Uterus (tissue), 4 donors: ENCODE data around the gene C22orf31. TPM values are rescaled to one million over a fixed set of nuclear protein-coding genes. Genes with fewer than 3 reads are reported as not detected.

ENCODE experiments used
- DNase-seq, 2 donors: peaks; one replicate each; pipeline ENCODE4 v3.0.0-alpha.2; 2019 to 2020
- H3K27ac ChIP-seq, 2 donors: fragments of 200-600 bp; sonication (generic); 1 replicate in 1 of 2; 2 replicates in 1 of 2; pipeline ENCODE4 v1.5.1; 2016 to 2018
- H3K27me3 ChIP-seq, 2 donors: fragments of 200-600 bp; sonication (generic); one replicate each; pipeline ENCODE4 v1.5.1; 2018 to 2019; ENCODE audit warnings: control low read depth in 1 of 2
- H3K36me3 ChIP-seq, 2 donors: fragments of 200-600 bp; sonication (generic); one replicate each; pipeline ENCODE4 v1.5.1; 2019; ENCODE audit warnings: control low read depth in 1 of 2
- H3K4me1 ChIP-seq, 2 donors: fragments of 200-600 bp; sonication (generic); one replicate each; pipeline ENCODE4 v1.5.1; 2018 to 2019; ENCODE audit warnings: control low read depth in 1 of 2
- H3K4me3 ChIP-seq, 2 donors: fragments of 200-600 bp; sonication (generic); 1 replicate in 1 of 2; 2 replicates in 1 of 2; pipeline ENCODE4 v1.5.1; 2018 to 2019; ENCODE audit warnings: mild to moderate bottlenecking in 1 of 2
- H3K9me3 ChIP-seq, 2 donors: fragments of 200-600 bp; sonication (generic); one replicate each; pipeline ENCODE4 v1.5.1; 2019; ENCODE audit warnings: control low read depth in 1 of 2
- CTCF ChIP-seq, 4 experiments: fragments of 200-600 bp in 2 of 4; fragments of 450-650 bp in 2 of 4; sonication (generic) in 2 of 4; IDR thresholded peaks; one replicate each; pipeline ENCODE4 v1.5.1; 2016 to 2019; ENCODE audit warnings: antibody characterized with exemption in 4 of 4, mild to moderate bottlenecking in 2 of 4, moderate library complexity in 1 of 4
- POLR2A ChIP-seq, 2 donors: fragments of 450-650 bp; IDR thresholded peaks; one replicate each; pipeline ENCODE4 v1.6.1; 2016; ENCODE audit warnings: antibody characterized with exemption in 2 of 2, mild to moderate bottlenecking in 1 of 2, moderate library complexity in 1 of 2
- intact Hi-C: fragments of 100-400 bp; cut with DNase I; formaldehyde crosslinking; loops from one replicate; pipeline ENCODE4 v1.15.1; 2023; ENCODE audit warnings: low total_unique reads
- total RNA-seq, 4 donors: library from RNA; depleted of rRNA in 3 of 4; stranded (reverse); fragments of >200 nt in 3 of 4; gene quantifications; one replicate each; pipeline versions ENCODE4 v1.1.0 to v1.2.4, GENCODE V29; 2014 to 2023
- donor health status: DM: yes; HTN: yes; CAD: no.

C22orf31 gene
- total RNA-seq, 4 donors from 2014 or later: not detected

GRCh38 chr22:29082826-29083545 is 21.4 kb upstream of the C22orf31 start:
- intact Hi-C loops: no loop called here
- Histone ChIP-seq H3K27ac (no peak overlapping the region), H3K9me3 (no peaks in the 10 kb centered on the region), H3K4me1 (no peaks in the 10 kb centered on the region), H3K4me3 (no peak overlapping the region), H3K36me3 (no peaks in the 10 kb centered on the region), H3K27me3 (no peaks in the 10 kb centered on the region)
- DNase-seq: no peak
- TF ChIP-seq CTCF (IDR thresholded peaks at IDR 0.05) (no peak), POLR2A (IDR thresholded peaks at IDR 0.05) (no peak)

- DNase-seq: no peak
- TF ChIP-seq POLR2A (IDR thresholded peaks at IDR 0.05): no peak
- no peak for TF ChIP-seq CTCF (IDR thresholded peaks at IDR 0.05)
- no peaks in the 10 kb centered on the region for H3K4me1 ChIP-seq
- no peaks in the 10 kb centered on the region for H3K27me3 ChIP-seq
- no peak overlapping the region for H3K27ac ChIP-seq
- no peaks in the 10 kb centered on the region for H3K36me3 ChIP-seq
- H3K4me3 ChIP-seq: no peak overlapping the region
- H3K9me3 ChIP-seq: no peaks in the 10 kb centered on the region
- intact Hi-C loops: no loop called here
Measured at GRCh38 chr22:29081517-29082236, 20.0 kb upstream of the C22orf31 start.

GRCh38 chr22:29080106-29080975 is 18.7 kb upstream of the C22orf31 start:
- intact Hi-C loops: no loop called here
- Histone ChIP-seq H3K4me1 (no peaks in the 10 kb centered on the region), H3K27ac (no peak overlapping the region), H3K9me3 (no peaks in the 10 kb centered on the region), H3K27me3 (no peaks in the 10 kb centered on the region), H3K4me3 (no peak overlapping the region), H3K36me3 (no peaks in the 10 kb centered on the region)
- TF ChIP-seq POLR2A (IDR thresholded peaks at IDR 0.05): no peak
- TF ChIP-seq CTCF (IDR thresholded peaks at IDR 0.05): no peak
- DNase-seq: no peak

- Histone ChIP-seq H3K36me3 (no peaks in the 10 kb centered on the region), H3K9me3 (no peaks in the 10 kb centered on the region), H3K27me3 (no peaks in the 10 kb centered on the region), H3K27ac (peak overlapping the region in 1 of 2 donors; percentile 33), H3K4me3 (no peak overlapping the region), H3K4me1 (no peaks in the 10 kb centered on the region)
- intact Hi-C loops: no loop called here
- TF ChIP-seq CTCF (IDR thresholded peaks at IDR 0.05) (no peak), POLR2A (IDR thresholded peaks at IDR 0.05) (no peak)
- no peak for DNase-seq
Measured at GRCh38 chr22:29079218-29079901, 17.7 kb upstream of the C22orf31 start.
